ENCODE data around the gene IDI2.

IDI2 gene

GRCh38 chr10:986881-987619, 38.6 kb downstream of the IDI2 start:
- peak overlapping the region; percentile 77 for H3K4me2 ChIP-seq (ENCODE audit: low read length)
- H3K9me3 ChIP-seq (ENCODE audit: control insufficient read depth, low read length), result no peaks in the 10 kb centered on the region
- H2AFZ ChIP-seq, result peak overlapping the region; percentile 91
- peaks cover 30% of the 10 kb centered on the region for H3K79me2 ChIP-seq
- H3K4me1 ChIP-seq, result peaks cover 16% of the 10 kb centered on the region
- peak overlapping the region; percentile 89 for H3K4me3 ChIP-seq (ENCODE audit: low read depth, low read length)
- TF ChIP-seq CTCF (IDR thresholded peaks at IDR 0.05), result no peak
- H3K27ac ChIP-seq, result no peak overlapping the region
- no peaks in the 10 kb centered on the region for H3K27me3 ChIP-seq (ENCODE audit: control insufficient read depth, insufficient read depth, low read length)
- no peaks in the 10 kb centered on the region for H3K36me3 ChIP-seq (ENCODE audit: control insufficient read depth, insufficient read depth, low read length)
- no peak overlapping the region for H3K9ac ChIP-seq

DNA sequence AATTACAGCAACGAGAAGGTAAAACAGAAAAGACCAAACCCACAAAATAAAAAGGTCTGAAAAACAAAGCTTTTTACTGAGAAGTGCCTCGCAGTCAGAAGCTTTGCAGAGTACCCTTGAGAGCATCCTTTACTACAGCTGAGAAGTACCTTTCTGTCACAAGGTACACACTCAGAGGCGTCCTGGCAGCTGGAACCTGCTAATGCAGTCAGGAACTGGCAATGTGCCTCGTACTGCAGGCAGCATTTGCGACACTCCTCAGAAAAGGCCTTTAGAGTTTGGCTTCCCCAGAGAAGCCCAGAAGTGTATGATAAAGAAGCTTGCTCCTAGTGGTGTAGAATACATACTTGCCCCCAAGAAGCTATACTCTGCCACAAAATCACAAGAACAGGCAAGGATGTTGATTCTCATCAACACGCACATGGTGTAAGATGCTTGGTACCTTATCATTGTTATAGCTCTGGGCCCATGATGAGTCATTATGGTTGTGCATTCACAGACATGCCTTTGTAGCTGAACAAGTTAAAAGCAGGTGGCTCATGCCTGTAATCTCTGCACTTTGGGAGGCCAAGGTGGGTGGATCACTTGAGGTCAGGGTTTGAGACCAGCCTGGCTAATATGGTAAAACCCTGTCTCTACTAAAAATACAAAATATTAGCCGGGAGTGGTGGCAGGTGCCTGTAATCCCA, 39.4 kb downstream of the IDI2 start:
- no peak overlapping the region for H3K4me2 ChIP-seq (ENCODE audit: low read length)
- no peaks in the 10 kb centered on the region for H3K9me3 ChIP-seq (ENCODE audit: control insufficient read depth, low read length)
- H3K27me3 ChIP-seq (ENCODE audit: control insufficient read depth, insufficient read depth, low read length), result no peaks in the 10 kb centered on the region
- H2AFZ ChIP-seq, result no peak overlapping the region
- no peak overlapping the region for H3K4me3 ChIP-seq (ENCODE audit: low read depth, low read length)
- peaks cover 30% of the 10 kb centered on the region for H3K79me2 ChIP-seq
- no peak overlapping the region for H3K27ac ChIP-seq
- no peaks in the 10 kb centered on the region for H3K36me3 ChIP-seq (ENCODE audit: control insufficient read depth, insufficient read depth, low read length)
- H3K9ac ChIP-seq, result no peak overlapping the region
- H3K4me1 ChIP-seq, result peaks cover 16% of the 10 kb centered on the region
- no peak for TF ChIP-seq CTCF (IDR thresholded peaks at IDR 0.05)

GRCh38 chr10:985361-985760, 40.3 kb downstream of the IDI2 start:
- TF ChIP-seq CTCF (IDR thresholded peaks at IDR 0.05), result no peak
- Histone ChIP-seq H3K9me3 (ENCODE audit: control insufficient read depth, low read length) (no peaks in the 10 kb centered on the region), H3K27me3 (ENCODE audit: control insufficient read depth, insufficient read depth, low read length) (no peaks in the 10 kb centered on the region), H3K36me3 (ENCODE audit: control insufficient read depth, insufficient read depth, low read length) (no peaks in the 10 kb centered on the region), H3K27ac (no peak overlapping the region), H3K9ac (no peak overlapping the region), H3K4me3 (ENCODE audit: low read depth, low read length) (no peak overlapping the region), H2AFZ (no peak overlapping the region), H3K4me1 (peaks cover 16% of the 10 kb centered on the region), H3K4me2 (ENCODE audit: low read length) (no peak overlapping the region), H3K79me2 (peaks cover 28% of the 10 kb centered on the region)

- Histone ChIP-seq H3K36me3 (ENCODE audit: control insufficient read depth, insufficient read depth, low read length) (no peaks in the 10 kb centered on the region), H3K27ac (no peak overlapping the region), H3K4me3 (ENCODE audit: low read depth, low read length) (no peak overlapping the region), H3K4me2 (ENCODE audit: low read length) (no peak overlapping the region), H3K79me2 (peaks cover 15% of the 10 kb centered on the region), H3K27me3 (ENCODE audit: control insufficient read depth, insufficient read depth, low read length) (no peaks in the 10 kb centered on the region), H3K9me3 (ENCODE audit: control insufficient read depth, low read length) (no peaks in the 10 kb centered on the region), H3K9ac (no peak overlapping the region), H3K4me1 (peaks cover 9% of the 10 kb centered on the region), H2AFZ (no peak overlapping the region)
- TF ChIP-seq CTCF (IDR thresholded peaks at IDR 0.05), result no peak
Observed at GRCh38 chr10:983971-984655, 41.5 kb downstream of the IDI2 start.
